PFSK-1 (cell line): Measurements from ENCODE around the gene HINT3.

Experiments used
- FOXP2 ChIP-seq: optimal IDR thresholded peaks from 2 replicates; pipeline ENCODE3; 2011; ENCODE audit warnings: borderline replicate concordance, control low read depth, inconsistent platforms; ENCODE audit not compliant: insufficient read depth; ENCODE audit errors: extremely low read length, extremely low read depth
- POLR2AphosphoS5 ChIP-seq: IDR thresholded peaks from 2 replicates; pipeline ENCODE4 v1.6.1; 2012; ENCODE audit warnings: low read depth, mild to moderate bottlenecking, control low read depth, low read length, moderate library complexity
- SIN3A ChIP-seq: IDR thresholded peaks from 2 replicates; pipeline ENCODE4 v1.6.1; 2012; ENCODE audit warnings: mild to moderate bottlenecking, low read length, moderate library complexity, borderline replicate concordance; ENCODE audit not compliant: insufficient read depth
- TAF1 ChIP-seq: IDR thresholded peaks from 2 replicates; pipeline ENCODE4 v1.6.1; 2012; ENCODE audit warnings: low read length, control low read depth, borderline replicate concordance; ENCODE audit not compliant: insufficient read depth
- TF ChIP-seq, protein P1 (sequence below), 2 experiments: IDR thresholded peaks; 2 replicates each; pipeline versions ENCODE4 v1.6.1 to v1.8.0; 2011 to 2012; ENCODE audit warnings: low read depth in 2 of 2, low read length in 2 of 2, control low read depth in 1 of 2, inconsistent platforms in 1 of 2, mild to moderate bottlenecking in 1 of 2, moderate library complexity in 1 of 2; ENCODE audit not compliant: insufficient read depth in 1 of 2

Gene HINT3

GRCh38 chr6:125985522-125985921 is 29.0 kb downstream of the HINT3 start:
- TF ChIP-seq TAF1 (no peak), POLR2AphosphoS5 (no peak), FOXP2 (no peak)

DNA sequence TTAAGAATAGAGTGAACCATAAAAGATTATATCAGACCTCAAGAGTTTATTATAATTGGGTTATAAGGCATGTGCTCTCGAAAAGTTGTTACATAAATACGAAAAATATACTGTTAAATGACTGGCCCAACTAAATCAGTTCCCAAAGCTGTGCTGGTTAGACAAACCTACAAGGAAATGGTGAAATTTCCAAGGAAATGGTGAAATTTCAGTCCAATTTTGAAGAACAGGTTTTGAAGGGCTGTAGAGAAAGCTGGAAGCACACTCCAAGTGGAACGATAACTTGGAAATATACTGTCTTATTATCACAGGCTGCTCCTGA is 29.4 kb downstream of the HINT3 start:
- TF ChIP-seq SIN3A (no peak), FOXP2 (no peak), POLR2AphosphoS5 (no peak), TAF1 (no peak)
- TF ChIP-seq, protein P1, sequence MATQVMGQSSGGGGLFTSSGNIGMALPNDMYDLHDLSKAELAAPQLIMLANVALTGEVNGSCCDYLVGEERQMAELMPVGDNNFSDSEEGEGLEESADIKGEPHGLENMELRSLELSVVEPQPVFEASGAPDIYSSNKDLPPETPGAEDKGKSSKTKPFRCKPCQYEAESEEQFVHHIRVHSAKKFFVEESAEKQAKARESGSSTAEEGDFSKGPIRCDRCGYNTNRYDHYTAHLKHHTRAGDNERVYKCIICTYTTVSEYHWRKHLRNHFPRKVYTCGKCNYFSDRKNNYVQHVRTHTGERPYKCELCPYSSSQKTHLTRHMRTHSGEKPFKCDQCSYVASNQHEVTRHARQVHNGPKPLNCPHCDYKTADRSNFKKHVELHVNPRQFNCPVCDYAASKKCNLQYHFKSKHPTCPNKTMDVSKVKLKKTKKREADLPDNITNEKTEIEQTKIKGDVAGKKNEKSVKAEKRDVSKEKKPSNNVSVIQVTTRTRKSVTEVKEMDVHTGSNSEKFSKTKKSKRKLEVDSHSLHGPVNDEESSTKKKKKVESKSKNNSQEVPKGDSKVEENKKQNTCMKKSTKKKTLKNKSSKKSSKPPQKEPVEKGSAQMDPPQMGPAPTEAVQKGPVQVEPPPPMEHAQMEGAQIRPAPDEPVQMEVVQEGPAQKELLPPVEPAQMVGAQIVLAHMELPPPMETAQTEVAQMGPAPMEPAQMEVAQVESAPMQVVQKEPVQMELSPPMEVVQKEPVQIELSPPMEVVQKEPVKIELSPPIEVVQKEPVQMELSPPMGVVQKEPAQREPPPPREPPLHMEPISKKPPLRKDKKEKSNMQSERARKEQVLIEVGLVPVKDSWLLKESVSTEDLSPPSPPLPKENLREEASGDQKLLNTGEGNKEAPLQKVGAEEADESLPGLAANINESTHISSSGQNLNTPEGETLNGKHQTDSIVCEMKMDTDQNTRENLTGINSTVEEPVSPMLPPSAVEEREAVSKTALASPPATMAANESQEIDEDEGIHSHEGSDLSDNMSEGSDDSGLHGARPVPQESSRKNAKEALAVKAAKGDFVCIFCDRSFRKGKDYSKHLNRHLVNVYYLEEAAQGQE (IDR thresholded peaks at IDR 0.05; ENCODE audit: insufficient read depth in 1 of 2, low read depth in 2 of 2, low read length in 2 of 2) = no peak

GRCh38 chr6:125986301-125987025 is 29.9 kb downstream of the HINT3 start, which contains the start of gene TRMT11:
Gene TRMT11, plus strand, starts transcription at chr6:125986540. Its CDS starts 11 bp downstream, at chr6:125986551.
- TF ChIP-seq, protein P1 (IDR thresholded peaks at IDR 0.05; ENCODE audit: insufficient read depth in 1 of 2, low read depth in 2 of 2, low read length in 2 of 2) = 0 out of 4 replicates have a peak, but pooled peaks of 1 of the 2 experiments have one; percentile 46
- TF ChIP-seq FOXP2 = peak; percentile 12
- peak; percentile 88 for TF ChIP-seq POLR2AphosphoS5
- TF ChIP-seq SIN3A = no peak

DNA sequence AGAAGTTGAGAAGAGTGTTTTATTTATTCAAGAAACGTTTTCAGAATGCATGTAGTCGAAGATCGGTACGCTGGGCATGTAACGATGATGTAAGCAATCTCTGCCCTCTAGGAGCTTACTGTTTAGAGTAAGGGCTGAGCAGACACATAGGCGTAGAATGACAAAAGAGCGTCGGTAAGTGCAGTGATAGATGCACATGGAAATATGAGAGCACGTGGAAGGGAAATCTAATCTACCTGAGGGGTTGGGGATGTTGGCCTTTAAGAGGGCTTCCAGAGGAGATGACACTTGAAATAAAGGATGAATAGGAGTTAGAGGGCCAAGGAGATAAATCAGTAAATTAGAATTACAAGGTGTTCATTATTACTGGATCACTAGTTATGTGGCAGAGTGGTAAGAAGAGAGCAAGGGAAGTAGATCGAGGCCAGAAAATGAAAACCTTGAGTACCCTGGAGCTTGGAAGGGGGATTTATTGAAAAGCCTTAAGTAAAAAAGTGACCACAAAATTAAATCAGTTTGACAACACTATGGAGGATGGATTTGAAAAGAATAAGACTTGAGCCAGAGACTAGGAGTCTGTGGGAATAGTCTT is 30.6 kb downstream of the HINT3 start:
- TF ChIP-seq, protein P1 (IDR thresholded peaks at IDR 0.05; ENCODE audit: insufficient read depth in 1 of 2, low read depth in 2 of 2, low read length in 2 of 2) = no peak
- TF ChIP-seq POLR2AphosphoS5 = no peak
- TF ChIP-seq SIN3A = no peak
- no peak for TF ChIP-seq FOXP2
- no peak for TF ChIP-seq TAF1

DNA sequence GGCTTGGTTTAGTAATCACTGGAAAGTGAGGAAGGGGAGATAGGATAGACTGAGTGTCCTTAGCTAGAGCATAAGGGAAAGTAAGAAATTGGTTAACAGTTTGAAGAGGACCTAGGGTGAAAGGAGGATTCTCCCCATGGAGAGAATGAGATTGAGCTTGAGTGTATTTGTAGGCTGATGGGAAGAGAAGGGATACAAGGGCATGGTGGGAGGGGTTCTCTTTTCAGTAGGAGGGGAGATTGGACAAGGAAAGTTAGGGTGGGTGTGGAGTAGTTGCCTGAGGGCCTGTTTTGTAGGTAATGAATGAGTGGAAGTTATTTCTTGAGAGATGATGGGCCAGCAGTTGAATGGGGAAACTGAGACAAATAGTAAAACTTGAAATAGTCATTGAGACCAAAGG is 31.7 kb downstream of the HINT3 start:
- TF ChIP-seq SIN3A = no peak

GRCh38 chr6:125989631-125990030 is 33.1 kb downstream of the HINT3 start:
- TF ChIP-seq FOXP2 = no peak
- TF ChIP-seq TAF1 = no peak
- TF ChIP-seq POLR2AphosphoS5 = no peak
- no peak for TF ChIP-seq SIN3A
- TF ChIP-seq, protein P1 (IDR thresholded peaks at IDR 0.05; ENCODE audit: insufficient read depth in 1 of 2, low read depth in 2 of 2, low read length in 2 of 2) = no peak
